Karpas-422 (cell line): Measurements from ENCODE around the gene HIVEP1. TPM values are rescaled to one million over a fixed set of nuclear protein-coding genes. Genes with fewer than 3 reads are reported as not detected.
"Not testable (repeated sequence)": the region's sequence is repeated elsewhere in the genome, so short reads cannot be mapped to it uniquely, and the experiment has no call there.

Experiments
- DNase-seq: peaks from one replicate; pipeline ENCODE4 v3.0.0-alpha.2; 2015
- H2AFZ ChIP-seq: fragments of 200-600 bp; sonication (generic); 2 replicates; pipeline ENCODE4 v1.6.1; 2014; ENCODE audit warnings: antibody characterized with exemption, low read length, mixed read lengths
- H3K27ac ChIP-seq: fragments of 200-600 bp; sonication (generic); 2 replicates; pipeline ENCODE4 v1.5.1; 2014; ENCODE audit warnings: mild to moderate bottlenecking, low read length, moderate library complexity
- H3K27me3 ChIP-seq: fragments of 200-600 bp; sonication (generic); 2 replicates; pipeline ENCODE4 v1.6.1; 2014; ENCODE audit warnings: low read length, mixed read lengths
- H3K36me3 ChIP-seq: fragments of 200-600 bp; sonication (generic); 2 replicates; pipeline ENCODE4 v1.6.1; 2014; ENCODE audit warnings: low read length, mixed read lengths; ENCODE audit not compliant: insufficient read depth
- H3K4me1 ChIP-seq: fragments of 200-600 bp; sonication (generic); 2 replicates; pipeline ENCODE4 v1.6.1; 2014; ENCODE audit warnings: mild to moderate bottlenecking, low read length, mixed read lengths
- H3K4me2 ChIP-seq: fragments of 200-600 bp; sonication (generic); 2 replicates; pipeline ENCODE4 v1.6.1; 2014; ENCODE audit warnings: low read length, low read depth, mild to moderate bottlenecking; ENCODE audit not compliant: poor library complexity, severe bottlenecking
- H3K4me3 ChIP-seq: fragments of 200-600 bp; sonication (generic); 2 replicates; pipeline ENCODE4 v1.5.1; 2014; ENCODE audit warnings: mild to moderate bottlenecking, antibody characterized with exemption, low read length, mixed read lengths
- H3K79me2 ChIP-seq: fragments of 200-600 bp; sonication (generic); 2 replicates; pipeline ENCODE4 v1.6.1; 2014; ENCODE audit warnings: mild to moderate bottlenecking, low read length, mixed read lengths
- H3K9ac ChIP-seq: fragments of 200-600 bp; sonication (generic); 2 replicates; pipeline ENCODE4 v1.6.0; 2014; ENCODE audit warnings: low read length
- H3K9me2 ChIP-seq: fragments of 200-600 bp; sonication (generic), shearing (Covaris generic); replicated peaks from 2 replicates; pipeline ENCODE4 v1.6.0; 2014; ENCODE audit warnings: mild to moderate bottlenecking, low read length, moderate library complexity; ENCODE audit not compliant: insufficient read depth
- H3K9me3 ChIP-seq: fragments of 300-700, 200-600 bp; sonication (generic); 2 replicates; pipeline ENCODE4 v1.6.1; 2014; ENCODE audit warnings: low read length, mixed read lengths
- H4K20me1 ChIP-seq: fragments of 200-600 bp; sonication (generic); 2 replicates; pipeline ENCODE4 v1.6.1; 2014; ENCODE audit warnings: mild to moderate bottlenecking, antibody characterized with exemption, low read length, low read depth; ENCODE audit not compliant: insufficient read depth
- total RNA-seq: library from RNA; depleted of rRNA; stranded (reverse); fragments of >200 nt; shearing (Covaris generic); gene quantifications from 2 replicates; pipeline ENCODE4 v1.2.3, GENCODE V29; 2014; ENCODE audit warnings: low replicate concordance

The HIVEP1 gene
- total RNA-seq, 1 experiment from 2014 or later = 40.8 TPM

- H3K27me3 ChIP-seq = no peaks in the 10 kb centered on the region
- no peaks in the 10 kb centered on the region for H3K36me3 ChIP-seq
- H3K9me2 ChIP-seq = no peaks in the 10 kb centered on the region
- H3K9ac ChIP-seq = no peak overlapping the region
- H3K27ac ChIP-seq = no peak overlapping the region
- H3K4me3 ChIP-seq = no peak overlapping the region
- H3K79me2 ChIP-seq = no peaks in the 10 kb centered on the region
- no peak overlapping the region for H2AFZ ChIP-seq
- DNase-seq = no peak
- H3K4me1 ChIP-seq = no peaks in the 10 kb centered on the region
- H4K20me1 ChIP-seq = no peaks in the 10 kb centered on the region
- no peaks in the 10 kb centered on the region for H3K9me3 ChIP-seq
- no peak overlapping the region for H3K4me2 ChIP-seq
Measured at GRCh38 chr6:12170351-12171092, 158.4 kb downstream of the HIVEP1 start.

GRCh38 chr6:12171717-12172116 lies 159.6 kb downstream of the HIVEP1 start:
- no peaks in the 10 kb centered on the region for H3K27me3 ChIP-seq
- H3K79me2 ChIP-seq = no peaks in the 10 kb centered on the region
- no peaks in the 10 kb centered on the region for H3K4me1 ChIP-seq
- H3K27ac ChIP-seq = no peak overlapping the region
- no peak overlapping the region for H3K4me3 ChIP-seq
- no peak overlapping the region for H2AFZ ChIP-seq
- no peak for DNase-seq
- H3K4me2 ChIP-seq = no peak overlapping the region
- no peaks in the 10 kb centered on the region for H4K20me1 ChIP-seq
- no peaks in the 10 kb centered on the region for H3K36me3 ChIP-seq
- no peaks in the 10 kb centered on the region for H3K9me2 ChIP-seq
- H3K9me3 ChIP-seq = no peaks in the 10 kb centered on the region
- no peak overlapping the region for H3K9ac ChIP-seq

GRCh38 chr6:12172572-12172971 lies 160.5 kb downstream of the HIVEP1 start:
- no peaks in the 10 kb centered on the region for H3K4me1 ChIP-seq
- H3K36me3 ChIP-seq = no peaks in the 10 kb centered on the region
- no peak overlapping the region for H2AFZ ChIP-seq
- H3K4me2 ChIP-seq = no peak overlapping the region
- DNase-seq = no peak
- no peak overlapping the region for H3K4me3 ChIP-seq
- no peaks in the 10 kb centered on the region for H3K9me2 ChIP-seq
- H3K27ac ChIP-seq = no peak overlapping the region
- no peaks in the 10 kb centered on the region for H3K79me2 ChIP-seq
- H4K20me1 ChIP-seq = no peaks in the 10 kb centered on the region
- H3K27me3 ChIP-seq = no peaks in the 10 kb centered on the region
- H3K9me3 ChIP-seq = no peaks in the 10 kb centered on the region
- H3K9ac ChIP-seq = no peak overlapping the region

GRCh38 chr6:12173181-12173580 lies 161.1 kb downstream of the HIVEP1 start:
- H3K79me2 ChIP-seq = no peaks in the 10 kb centered on the region
- H3K9me3 ChIP-seq = no peaks in the 10 kb centered on the region
- H3K4me2 ChIP-seq = no peak overlapping the region
- H4K20me1 ChIP-seq = no peaks in the 10 kb centered on the region
- DNase-seq = no peak
- no peak overlapping the region for H2AFZ ChIP-seq
- no peaks in the 10 kb centered on the region for H3K9me2 ChIP-seq
- no peaks in the 10 kb centered on the region for H3K27me3 ChIP-seq
- H3K4me3 ChIP-seq = no peak overlapping the region
- no peak overlapping the region for H3K9ac ChIP-seq
- no peaks in the 10 kb centered on the region for H3K36me3 ChIP-seq
- no peak overlapping the region for H3K27ac ChIP-seq
- H3K4me1 ChIP-seq = no peaks in the 10 kb centered on the region

GRCh38 chr6:12173661-12174060 lies 161.5 kb downstream of the HIVEP1 start:
- Histone ChIP-seq H3K4me1 (no peaks in the 10 kb centered on the region), H3K27me3 (no peaks in the 10 kb centered on the region), H3K79me2 (no peaks in the 10 kb centered on the region), H3K9me2 (no peaks in the 10 kb centered on the region), H4K20me1 (no peaks in the 10 kb centered on the region), H3K9me3 (no peaks in the 10 kb centered on the region), H3K36me3 (no peaks in the 10 kb centered on the region), H3K4me2 (no peak overlapping the region), H3K27ac (no peak overlapping the region), H2AFZ (no peak overlapping the region), H3K4me3 (no peak overlapping the region), H3K9ac (no peak overlapping the region)
- no peak for DNase-seq

DNA sequence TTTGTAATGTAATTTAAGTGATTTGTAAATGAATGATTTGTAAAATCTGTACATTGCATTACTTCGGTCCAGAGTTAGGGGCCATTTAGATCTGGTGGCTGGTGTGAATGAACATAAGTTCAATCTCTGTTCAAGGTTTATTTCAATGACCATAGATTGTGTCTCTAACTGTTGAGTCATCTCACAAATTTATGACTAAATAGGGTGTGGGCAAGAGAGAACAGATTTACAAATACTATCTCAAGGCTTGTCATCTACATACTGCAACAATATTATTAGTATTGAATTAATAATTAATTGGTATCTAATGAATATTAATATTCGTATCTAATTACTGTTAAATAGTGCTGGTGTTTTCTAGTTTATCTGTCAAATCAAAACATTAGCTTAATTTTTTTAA lies 162.8 kb downstream of the HIVEP1 start:
- Histone ChIP-seq H4K20me1 (no peaks in the 10 kb centered on the region), H3K79me2 (no peaks in the 10 kb centered on the region), H3K9me2 (no peaks in the 10 kb centered on the region), H3K36me3 (no peaks in the 10 kb centered on the region), H3K9me3 (no peaks in the 10 kb centered on the region), H2AFZ (no peak overlapping the region), H3K4me1 (no peaks in the 10 kb centered on the region), H3K27me3 (no peaks in the 10 kb centered on the region), H3K4me2 (no peak overlapping the region), H3K27ac (no peak overlapping the region), H3K4me3 (no peak overlapping the region), H3K9ac (no peak overlapping the region)
- DNase-seq = no peak

DNA sequence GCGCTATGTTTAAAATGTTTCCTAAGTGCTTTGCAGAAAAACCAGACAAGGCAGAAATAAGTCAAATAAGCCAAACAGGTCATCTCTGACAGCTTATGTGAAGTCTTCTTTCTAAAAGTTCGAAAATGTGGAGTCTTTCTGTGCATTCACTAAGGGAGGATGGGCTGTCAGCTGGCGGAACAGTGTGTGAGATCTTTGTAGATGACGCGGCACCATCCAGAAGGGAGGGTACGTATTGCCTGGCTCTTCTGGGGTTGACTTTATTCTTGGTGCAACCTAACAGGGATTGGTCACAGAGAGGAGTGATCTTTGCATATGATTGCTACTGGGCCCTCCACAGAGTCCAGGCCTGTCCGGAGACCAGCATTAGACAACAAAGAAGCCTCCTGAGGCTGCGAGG lies 163.5 kb downstream of the HIVEP1 start:
- Histone ChIP-seq H2AFZ (no peak overlapping the region), H3K27me3 (no peaks in the 10 kb centered on the region), H3K4me2 (no peak overlapping the region), H3K9ac (no peak overlapping the region), H3K4me1 (no peaks in the 10 kb centered on the region), H3K36me3 (no peaks in the 10 kb centered on the region), H4K20me1 (no peaks in the 10 kb centered on the region), H3K27ac (no peak overlapping the region), H3K9me2 (no peaks in the 10 kb centered on the region), H3K4me3 (no peak overlapping the region), H3K9me3 (no peaks in the 10 kb centered on the region), H3K79me2 (no peaks in the 10 kb centered on the region)
- DNase-seq = no peak

- H3K27me3 ChIP-seq, H3K9me3 ChIP-seq, H3K4me1 ChIP-seq, H3K27ac ChIP-seq, H2AFZ ChIP-seq, DNase-seq, H3K4me2 ChIP-seq, H3K36me3 ChIP-seq, H3K9ac ChIP-seq, H3K4me3 ChIP-seq, H3K9me2 ChIP-seq, H3K79me2 ChIP-seq, H4K20me1 ChIP-seq: not testable (repeated sequence)
Measured at GRCh38 chr6:12176782-12177181, 164.7 kb downstream of the HIVEP1 start.
